NCI-H446 (cell line): ENCODE results near the gene AFDN.
"Not testable (repeated sequence)": the region's sequence is repeated elsewhere in the genome, so short reads cannot be mapped to it uniquely, and the experiment has no call there.

Experiments used
- DNase-seq, 2 experiments: peaks; one replicate each; lab custom pipeline; 2025; lab: John Stamatoyannopoulos, UW

Gene AFDN

DNA sequence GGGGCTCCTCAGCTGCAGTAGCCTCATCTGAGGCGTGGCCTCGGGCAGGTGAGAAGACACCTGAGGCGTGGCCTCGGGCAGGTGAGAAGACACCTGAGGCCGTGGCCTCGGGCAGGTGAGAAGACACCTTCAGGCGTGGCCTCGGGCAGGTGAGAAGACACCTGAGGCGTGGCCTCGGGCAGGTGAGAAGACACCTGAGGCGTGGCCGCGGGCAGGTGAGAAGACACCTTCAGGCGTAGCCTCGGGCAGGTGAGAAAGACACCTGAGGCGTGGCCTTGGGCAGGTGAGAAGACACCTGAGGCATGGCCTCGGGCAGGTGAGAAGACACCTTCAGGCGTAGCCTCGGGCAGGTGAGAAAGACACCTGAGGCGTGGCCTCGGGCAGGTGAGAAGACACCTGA lies 174.8 kb downstream of the AFDN start:
- not testable (repeated sequence) for DNase-seq

DNA sequence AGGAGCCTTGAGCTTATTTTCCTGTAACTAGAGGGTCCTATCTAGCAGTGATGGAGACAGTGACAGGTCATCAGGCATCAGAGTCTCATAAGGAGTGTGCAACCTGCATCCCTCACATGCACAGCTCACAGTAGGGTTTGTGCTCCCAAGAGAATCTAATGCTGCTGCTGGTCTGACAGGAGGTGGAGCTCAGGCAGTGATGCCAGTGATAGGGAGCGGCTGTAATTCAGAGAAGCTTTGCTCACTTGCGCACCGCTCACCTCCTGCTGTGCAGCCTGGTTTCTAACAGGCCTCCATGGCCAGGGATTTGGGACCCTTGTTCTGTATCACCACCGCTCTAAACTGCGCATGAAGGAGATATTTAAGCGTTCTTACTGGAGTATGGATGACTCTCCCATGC lies 176.1 kb downstream of the AFDN start:
- DNase-seq: no peak

DNA sequence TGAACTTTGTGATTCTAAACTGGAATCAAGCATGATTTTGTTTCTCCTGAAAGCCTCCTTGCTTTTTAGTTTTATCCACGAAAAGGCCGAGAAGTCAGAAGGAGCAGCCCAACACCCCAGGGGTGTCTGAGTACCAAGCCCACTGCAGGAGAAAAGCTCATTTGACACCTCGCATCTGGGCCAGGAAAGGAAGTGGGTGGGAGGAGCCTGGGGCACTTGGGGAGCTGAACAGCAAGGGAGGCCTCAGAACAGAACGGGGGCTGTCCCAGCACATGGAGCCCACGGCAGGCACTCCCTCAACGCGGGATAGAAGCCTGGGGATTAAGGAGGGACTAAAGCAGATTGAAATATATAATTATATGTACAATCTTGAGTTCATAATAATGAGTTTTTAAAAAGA lies 177.3 kb downstream of the AFDN start:
- DNase-seq: no peak

DNA sequence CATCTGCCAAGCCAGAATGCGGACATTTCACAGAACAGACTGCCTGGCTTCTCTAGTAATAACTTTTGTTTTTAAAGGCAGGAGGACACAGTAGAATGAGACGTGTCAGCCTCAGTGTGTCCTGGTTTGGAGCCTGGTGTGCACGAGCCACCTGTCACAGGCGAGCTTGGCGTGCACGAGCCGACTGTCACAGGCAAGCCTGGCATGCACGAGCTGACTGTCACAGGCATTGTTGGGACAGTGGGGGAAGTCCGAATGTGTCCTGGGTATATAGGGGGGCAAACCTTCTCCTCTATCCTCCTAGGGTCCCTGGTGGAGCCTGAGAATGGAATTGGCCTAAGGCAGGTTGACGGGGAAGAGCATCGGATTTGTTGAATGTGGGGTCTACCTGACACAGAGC lies 178.2 kb downstream of the AFDN start:
- DNase-seq: no peak

DNA sequence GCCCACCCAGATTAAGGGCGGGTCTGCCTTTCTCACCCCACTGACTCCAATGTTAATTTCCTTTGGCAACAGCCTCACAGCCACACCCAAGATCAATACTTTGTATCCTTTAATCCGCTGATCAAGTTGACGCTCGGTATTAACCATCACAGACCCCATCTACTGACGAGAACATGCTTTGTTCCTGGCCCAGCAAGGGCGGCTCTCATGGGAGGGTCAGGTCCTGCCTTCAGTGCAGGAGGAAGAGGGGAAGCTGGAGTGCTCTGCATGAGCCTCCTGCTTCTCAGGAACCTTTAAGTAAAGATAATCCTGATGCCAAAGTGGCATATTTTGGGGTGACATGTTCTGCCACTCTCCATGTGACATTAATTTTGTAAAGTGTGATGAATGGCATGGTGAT lies 179.1 kb downstream of the AFDN start:
- DNase-seq: no peak

DNA sequence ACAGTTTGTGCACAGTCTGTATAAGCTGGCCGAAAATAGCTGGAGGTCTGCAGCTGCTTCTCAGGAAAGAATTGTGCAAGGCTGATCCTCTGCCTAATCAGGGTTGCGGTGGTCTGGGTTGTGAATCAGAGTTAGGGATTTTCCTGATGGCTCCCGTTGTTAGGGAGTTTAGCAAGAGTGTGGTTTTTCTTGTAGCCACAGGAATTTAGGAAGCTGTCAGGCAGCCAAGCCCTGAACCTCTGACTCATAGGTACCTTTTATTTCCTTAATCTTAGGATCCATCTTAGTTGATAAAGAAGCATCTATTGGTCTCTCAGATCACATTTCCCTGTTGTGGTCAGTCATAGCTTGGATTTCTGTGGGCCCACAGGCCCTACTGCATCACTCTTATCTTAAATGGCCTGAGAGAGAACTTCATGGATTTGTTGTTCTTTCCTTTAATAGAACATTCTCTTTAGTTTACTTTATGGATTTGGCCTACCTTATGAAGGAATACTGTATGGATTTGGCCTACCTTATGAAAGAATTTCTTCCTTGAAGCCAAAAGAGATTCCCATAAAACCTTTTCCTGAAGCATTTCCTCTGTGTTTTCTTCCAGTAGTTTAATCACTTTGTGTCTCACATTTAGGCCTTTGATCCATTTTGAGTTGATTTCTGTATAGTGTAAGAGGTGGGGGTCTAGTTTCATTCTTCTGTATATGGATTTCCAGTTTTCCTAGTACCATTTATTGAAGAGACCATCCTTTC lies 181.1 kb downstream of the AFDN start:
- DNase-seq: no peak

DNA sequence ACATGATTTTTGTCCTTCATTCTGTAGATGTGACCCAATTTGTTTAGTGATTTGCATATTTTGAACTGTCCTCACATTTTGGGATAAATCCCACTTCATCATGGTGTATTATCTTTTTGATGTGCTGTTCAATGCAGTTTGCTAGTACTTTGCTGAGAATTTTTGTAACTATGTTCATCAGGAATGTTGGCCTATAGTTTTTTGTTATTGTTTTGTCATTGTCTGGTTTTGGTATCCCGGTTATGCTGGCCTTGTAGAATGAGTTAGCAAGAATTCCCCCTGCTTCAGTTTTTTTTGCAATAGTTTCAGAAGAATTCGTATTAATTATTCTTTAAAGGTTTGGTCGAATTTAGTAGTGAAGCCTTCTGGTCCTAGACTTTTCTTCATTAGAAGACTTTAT lies 182.6 kb downstream of the AFDN start:
- no peak for DNase-seq

DNA sequence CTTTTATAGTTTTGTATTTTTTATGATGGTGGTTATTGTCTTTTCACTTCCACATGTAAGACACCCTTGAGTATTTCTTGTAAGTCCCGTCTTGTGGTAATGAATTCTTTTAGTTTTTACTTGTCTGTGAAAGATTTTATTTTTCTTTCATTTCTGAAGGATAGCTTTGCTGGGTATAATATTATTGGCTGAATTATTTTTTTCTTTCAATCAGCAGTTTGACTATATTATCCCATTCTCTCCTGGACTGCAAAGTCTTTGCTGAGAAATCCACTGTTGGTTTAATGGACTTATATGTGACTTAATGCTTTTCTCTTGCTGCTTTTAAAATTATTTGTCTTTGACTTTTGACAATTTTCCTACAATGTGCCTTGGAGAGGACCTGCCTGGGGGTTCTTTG lies 184.6 kb downstream of the AFDN start:
- no peak for DNase-seq

DNA sequence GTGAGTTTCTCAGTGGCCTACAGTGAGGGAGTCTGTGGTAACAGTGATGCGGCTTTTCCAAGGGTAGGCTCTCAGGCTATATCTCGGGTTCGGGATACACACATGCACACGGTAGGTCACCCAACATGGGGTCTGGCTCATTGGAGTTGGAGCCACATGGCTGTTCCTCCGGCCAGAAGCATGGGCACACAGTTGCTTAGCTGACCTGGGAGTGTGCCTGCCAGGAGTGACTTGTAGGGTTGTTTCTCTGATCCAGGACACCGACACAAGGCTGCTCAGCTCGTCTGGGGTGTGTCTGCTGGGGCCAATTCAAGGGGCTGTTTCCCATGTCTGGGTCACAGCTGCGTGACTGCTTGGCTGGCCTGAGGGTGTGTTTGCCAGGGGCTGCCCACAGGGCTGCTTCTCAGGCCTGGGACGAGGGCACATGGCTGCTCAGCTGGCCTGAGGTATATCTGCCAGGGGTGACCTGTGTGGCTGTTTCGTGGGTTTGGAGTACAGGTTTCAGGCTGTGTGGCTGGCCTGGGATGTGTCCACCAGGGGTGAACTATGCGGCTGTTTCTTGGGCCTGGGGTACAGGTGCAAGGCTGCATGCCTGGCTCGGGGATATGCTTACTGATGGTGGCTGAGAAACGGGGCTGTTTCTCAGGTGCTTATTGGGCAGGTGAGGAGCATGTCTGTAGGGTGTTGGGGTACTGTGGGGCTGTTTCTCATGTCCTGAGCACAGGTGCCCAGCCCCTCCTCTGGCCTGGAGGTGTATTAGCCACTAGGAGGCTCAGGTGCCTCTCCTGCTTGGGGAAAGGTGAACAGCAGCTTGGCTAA lies 185.9 kb downstream of the AFDN start:
- no peak for DNase-seq

DNA sequence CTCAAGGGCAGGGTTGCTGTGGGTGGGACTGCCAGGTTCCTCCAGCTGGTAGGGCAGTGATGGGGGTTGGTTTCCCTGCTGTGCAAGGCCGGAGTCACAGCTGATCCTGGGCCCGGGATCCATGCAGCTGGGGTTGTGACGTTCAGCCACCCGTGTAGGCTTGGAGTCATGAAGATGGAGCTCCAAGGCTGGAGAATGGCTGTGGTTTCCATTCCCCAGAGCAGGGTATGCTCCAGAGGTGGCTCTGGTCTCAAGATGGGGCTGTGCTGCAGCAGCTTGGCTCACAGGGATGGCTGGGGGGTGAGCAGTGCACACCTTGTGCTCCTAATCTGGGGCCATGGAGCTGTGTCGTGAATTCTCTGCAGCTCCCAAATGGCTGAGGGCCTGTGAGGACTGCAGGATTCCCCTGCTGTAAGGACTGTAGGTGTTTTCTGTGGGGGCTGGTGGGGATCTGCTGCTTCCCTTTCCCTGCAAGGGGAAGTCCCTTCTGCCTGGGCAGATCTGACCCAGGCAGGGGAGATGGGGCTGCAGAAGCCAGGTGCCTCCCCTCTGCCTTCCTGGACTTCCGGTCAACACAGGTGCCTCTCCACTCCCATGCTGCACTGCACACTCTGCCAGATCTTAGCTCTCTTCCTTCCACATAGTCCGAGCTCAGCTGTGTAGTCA lies 186.7 kb downstream of the AFDN start:
- no peak for DNase-seq

DNA sequence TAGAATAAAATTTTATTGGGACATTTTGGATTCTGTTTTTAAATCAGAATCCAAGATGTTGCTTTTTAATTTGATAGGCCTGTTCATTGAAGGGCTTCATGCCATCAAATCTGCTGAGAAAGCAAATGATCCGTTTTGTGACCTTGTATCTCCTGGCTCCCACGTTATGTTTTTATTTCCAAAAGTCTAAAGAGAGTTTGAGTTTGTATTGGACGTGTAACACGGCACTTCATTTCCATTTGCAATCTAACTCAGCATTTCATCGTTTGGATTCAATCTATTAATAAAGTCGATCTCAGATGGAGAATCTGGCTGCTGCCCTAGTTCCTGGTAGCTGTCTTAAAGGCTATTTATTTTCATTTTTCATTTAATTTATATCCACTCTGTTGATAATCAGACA lies 187.7 kb downstream of the AFDN start:
- no peak for DNase-seq

DNA sequence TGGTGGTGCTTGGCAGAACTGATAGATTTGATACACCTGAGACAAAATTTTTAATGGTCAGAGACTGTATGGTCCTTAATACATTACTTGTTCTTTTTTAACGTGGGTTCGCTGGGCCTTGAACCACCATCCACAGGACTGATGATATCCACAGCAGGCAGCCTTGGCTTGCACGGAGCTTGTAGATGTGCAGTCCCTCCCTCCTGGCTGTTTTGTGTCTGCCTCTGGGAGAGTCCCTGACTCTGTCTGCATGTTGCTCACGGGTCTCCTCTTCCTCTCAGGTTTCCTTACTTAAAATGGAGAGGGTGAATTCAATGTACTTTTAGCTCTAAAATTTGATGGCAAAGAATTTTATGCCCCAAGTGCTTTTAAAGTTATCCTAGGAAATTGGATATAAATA lies 188.3 kb downstream of the AFDN start:
- DNase-seq: no peak

DNA sequence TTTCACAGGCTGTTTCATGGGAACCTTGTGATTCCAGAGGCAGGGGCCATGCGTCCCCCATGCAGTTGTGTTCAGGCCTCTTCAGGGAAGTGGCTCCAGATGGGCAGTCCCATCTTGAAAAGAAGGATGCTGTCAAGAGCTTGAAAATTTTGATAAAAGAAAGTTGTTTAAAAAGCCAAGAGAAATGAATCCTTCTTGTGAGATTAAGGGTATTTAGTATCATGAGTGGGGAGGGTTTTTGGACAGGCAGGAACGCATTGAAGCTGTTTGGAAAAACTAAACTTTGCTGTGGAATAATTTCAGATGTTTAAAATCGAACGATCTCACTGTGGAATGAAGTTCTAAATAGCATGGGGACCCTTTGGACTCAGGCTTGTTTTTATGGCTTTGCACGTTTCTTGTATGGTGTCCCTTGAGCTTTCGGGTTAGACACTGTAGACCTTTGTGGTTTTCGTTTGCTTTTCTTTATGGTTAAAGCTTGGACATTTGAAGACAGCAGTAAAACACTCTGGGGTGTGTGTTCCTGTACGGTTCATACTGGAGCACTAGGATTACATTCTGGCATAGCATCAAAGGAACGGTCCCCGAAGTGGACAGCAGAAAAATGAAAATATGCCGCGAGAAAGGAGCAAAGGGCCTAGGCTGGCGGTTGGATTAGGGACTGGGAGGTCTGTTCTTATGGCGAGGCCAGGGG lies 188.9 kb downstream of the AFDN start:
- no peak for DNase-seq

DNA sequence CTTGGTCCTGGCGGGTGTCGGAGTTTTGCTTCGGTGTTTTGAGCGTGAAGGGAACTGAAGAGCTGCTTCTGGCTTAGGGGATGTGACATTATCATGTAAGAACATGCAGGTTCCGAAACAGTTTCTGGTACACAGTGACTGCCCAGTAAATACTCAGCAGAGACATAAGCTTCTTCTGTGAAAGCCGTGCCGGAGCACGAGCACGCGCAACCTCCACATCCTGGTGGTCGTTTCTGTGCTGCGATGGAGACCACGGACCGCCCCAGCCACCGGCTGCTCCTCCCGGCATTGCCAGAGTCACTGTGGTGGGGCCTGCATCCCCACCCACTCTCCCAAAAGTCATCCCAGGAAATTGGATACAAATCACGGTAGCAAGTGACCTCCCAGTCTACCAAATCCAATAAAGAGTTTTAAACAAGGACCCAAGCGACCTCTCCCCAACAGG lies 189.5 kb downstream of the AFDN start:
- no peak for DNase-seq

DNA sequence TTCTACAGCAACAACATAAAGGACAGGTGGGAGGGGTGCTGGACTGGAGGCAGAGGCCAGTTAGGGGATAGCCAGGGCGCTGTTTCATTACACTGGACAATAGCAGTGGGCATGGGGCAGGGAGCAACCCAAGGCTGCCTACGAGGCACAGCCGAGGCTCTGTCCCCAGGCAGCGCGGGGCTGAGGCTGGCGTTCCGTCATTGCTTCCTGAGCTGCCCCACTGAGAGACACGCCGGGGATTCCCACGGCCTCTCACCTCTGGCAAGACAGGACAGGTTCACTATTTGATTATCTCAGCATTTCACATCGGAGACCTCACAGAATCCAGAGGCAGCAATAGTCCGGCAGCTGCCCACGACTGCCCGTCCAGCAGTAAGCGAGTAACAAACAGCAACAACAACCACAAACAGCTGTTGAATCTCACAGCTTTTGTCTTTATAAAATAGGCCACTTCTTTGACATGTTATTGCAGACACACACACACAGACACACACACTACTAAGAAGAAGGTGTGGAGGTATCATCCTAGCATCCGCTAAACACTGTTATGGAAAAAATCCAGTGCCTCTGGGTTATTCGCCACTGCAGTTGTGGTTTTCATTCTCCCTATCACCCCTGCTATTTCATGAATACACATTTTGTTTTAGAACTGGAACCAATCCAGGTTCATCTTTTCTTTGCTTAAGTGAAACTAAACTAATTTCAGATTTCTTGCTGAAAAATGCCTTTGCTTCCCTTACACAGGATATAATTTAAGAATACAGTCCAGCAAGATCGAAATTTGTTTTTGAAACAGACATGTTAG lies 190.2 kb downstream of the AFDN start:
- DNase-seq: no peak

DNA sequence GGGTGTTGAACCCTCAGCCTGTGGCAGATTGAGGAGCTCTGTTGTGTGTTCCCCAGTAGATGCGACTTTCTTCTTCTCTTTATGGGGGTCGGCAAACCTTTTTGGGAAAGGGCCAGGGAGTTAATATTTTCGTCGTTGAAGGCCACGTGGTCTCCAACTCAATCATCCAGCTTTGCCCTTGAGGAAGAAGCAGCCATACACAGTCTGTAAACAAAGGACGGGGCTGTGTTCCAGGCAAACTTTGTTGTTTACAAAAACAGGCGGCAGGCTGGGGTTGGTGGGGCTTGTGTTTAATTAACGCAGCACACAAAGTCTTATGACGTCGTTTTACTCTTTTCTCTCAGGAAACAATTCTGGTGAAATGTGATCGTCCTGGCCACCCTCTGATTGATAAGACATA lies 190.9 kb downstream of the AFDN start:
- no peak for DNase-seq

DNA sequence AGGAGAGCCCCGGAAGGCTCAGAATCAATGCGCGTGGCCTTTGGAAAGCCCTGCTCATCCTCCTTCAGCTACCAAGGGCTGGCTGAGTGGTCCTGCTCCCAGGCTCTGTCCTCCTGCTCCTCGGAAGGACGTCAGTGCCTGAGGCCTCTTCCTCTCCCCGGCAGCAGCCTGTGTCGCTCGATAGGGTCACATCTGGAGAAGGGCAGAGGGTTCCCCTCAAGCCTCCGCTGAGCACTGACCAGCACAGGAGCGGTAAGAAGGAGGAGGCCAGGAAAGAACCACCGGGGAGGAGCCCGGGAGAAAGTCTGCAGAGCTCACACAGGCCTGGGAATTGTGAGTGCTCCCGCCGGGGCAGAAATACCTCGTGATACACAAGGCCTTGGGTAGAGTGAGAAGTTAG lies 192.0 kb downstream of the AFDN start:
- DNase-seq: no peak

DNA sequence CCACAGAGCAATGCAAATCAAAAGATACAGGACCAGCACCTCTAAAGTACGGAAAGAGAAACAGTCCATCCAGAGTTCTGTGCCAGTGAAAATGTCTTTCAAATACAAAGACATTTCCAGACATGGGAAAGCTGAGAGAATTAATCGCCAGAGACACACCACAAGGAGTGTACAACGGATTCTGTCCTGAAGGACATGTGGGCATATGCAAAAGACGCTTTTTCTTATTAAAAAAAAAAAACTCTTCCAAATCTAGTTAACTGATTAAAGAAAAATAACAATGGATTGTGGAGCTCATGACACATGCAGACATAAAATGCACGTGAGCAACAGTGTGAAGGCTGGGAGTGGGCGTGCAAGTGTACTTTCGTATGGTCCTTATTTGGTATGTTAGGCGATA lies 193.5 kb downstream of the AFDN start:
- DNase-seq: no peak

DNA sequence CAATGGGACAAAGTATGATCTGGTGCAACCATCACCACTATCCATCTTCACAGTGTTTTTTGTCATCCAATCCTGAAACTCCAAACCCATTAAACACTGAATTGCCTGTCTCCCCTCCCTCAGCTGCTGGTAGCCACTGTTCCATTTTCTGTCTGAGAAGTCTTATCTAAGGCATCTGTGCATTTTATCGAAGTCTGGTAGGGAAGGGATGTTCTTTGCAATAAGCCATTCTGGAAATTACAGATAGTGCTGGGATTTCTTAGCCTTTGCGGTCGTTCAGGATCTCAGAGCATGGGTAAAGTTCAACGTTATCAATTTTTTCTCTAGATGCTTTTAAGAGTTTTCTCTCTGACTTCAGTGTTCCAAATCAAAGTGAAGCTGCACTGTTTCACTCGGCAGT lies 194.9 kb downstream of the AFDN start:
- no peak for DNase-seq
